Mesenchymal stem cell (in vitro differentiated cells and primary cell): Measurements from ENCODE around the gene RNF223.

Source experiments
- DNase-seq: peaks from one replicate; pipeline ENCODE4 v3.0.0-alpha.2; 2013
- H2AFZ ChIP-seq: one replicate; pipeline ENCODE4 v1.6.1; 2013; ENCODE audit warnings: low read depth, mild to moderate bottlenecking, control low read depth, inconsistent platforms, low read length, moderate library complexity
- H2AK5ac ChIP-seq: 2 replicates; pipeline ENCODE4 v1.6.1; 2013; ENCODE audit warnings: low read length, moderate library complexity, mild to moderate bottlenecking, inconsistent platforms; ENCODE audit not compliant: severe bottlenecking
- H2BK120ac ChIP-seq: one replicate; pipeline ENCODE4 v1.6.1; 2013; ENCODE audit warnings: low read depth, mild to moderate bottlenecking, inconsistent platforms, low read length, moderate library complexity
- H2BK12ac ChIP-seq, 2 experiments: one replicate each; pipeline ENCODE4 v1.6.1; 2013; ENCODE audit warnings: inconsistent platforms in 2 of 2, low read length in 2 of 2, mild to moderate bottlenecking in 2 of 2, moderate library complexity in 2 of 2, control low read depth in 1 of 2
- H2BK15ac ChIP-seq: one replicate; pipeline ENCODE4 v1.6.1; 2013; ENCODE audit warnings: mild to moderate bottlenecking, low read depth, inconsistent platforms; ENCODE audit not compliant: poor library complexity, severe bottlenecking
- H2BK5ac ChIP-seq: 2 replicates; pipeline ENCODE4 v1.6.1; 2013; ENCODE audit warnings: low read depth, mild to moderate bottlenecking, low read length, control low read depth, inconsistent platforms; ENCODE audit not compliant: poor library complexity, severe bottlenecking
- H3K14ac ChIP-seq, 2 experiments: one replicate each; pipeline ENCODE4 v1.6.1; 2013; ENCODE audit warnings: inconsistent platforms in 2 of 2, low read length in 2 of 2, control low read depth in 1 of 2, mild to moderate bottlenecking in 1 of 2, moderate library complexity in 1 of 2
- H3K18ac ChIP-seq, 2 experiments: one replicate each; pipeline ENCODE4 v1.6.1; 2013; ENCODE audit warnings: inconsistent platforms in 2 of 2, low read length in 2 of 2, control low read depth in 1 of 2, low read depth in 1 of 2, mild to moderate bottlenecking in 1 of 2
- H3K23ac ChIP-seq, 2 experiments: one replicate each; pipeline ENCODE4 v1.6.1; 2013; ENCODE audit warnings: inconsistent platforms in 2 of 2, low read length in 2 of 2, mild to moderate bottlenecking in 2 of 2, moderate library complexity in 2 of 2, control low read depth in 1 of 2
- H3K27ac ChIP-seq: 2 replicates; pipeline ENCODE4 v1.5.1; 2013; ENCODE audit warnings: mild to moderate bottlenecking, moderate library complexity, low read length, control low read depth, inconsistent platforms; ENCODE audit not compliant: poor library complexity, severe bottlenecking
- H3K27me3 ChIP-seq, 2 experiments: 2 replicates each; pipeline versions ENCODE4 v1.6.1 to v1.7.0; 2013; ENCODE audit warnings: low read length in 2 of 2, mild to moderate bottlenecking in 2 of 2, moderate library complexity in 2 of 2, control low read depth in 1 of 2, inconsistent platforms in 1 of 2; ENCODE audit not compliant: control insufficient read depth in 1 of 2, insufficient read depth in 1 of 2
- H3K36me3 ChIP-seq, 2 experiments: 2 replicates each; pipeline versions ENCODE4 v1.6.1 to v1.7.0; 2013; ENCODE audit warnings: low read length in 2 of 2, control low read depth in 1 of 2, inconsistent platforms in 1 of 2, low read depth in 1 of 2, mild to moderate bottlenecking in 1 of 2; ENCODE audit not compliant: insufficient read depth in 2 of 2, control insufficient read depth in 1 of 2
- H3K4ac ChIP-seq, 2 experiments: one replicate each; pipeline ENCODE4 v1.6.1; 2013; ENCODE audit warnings: inconsistent platforms in 2 of 2, low read length in 2 of 2, mild to moderate bottlenecking in 2 of 2, moderate library complexity in 2 of 2, control low read depth in 1 of 2, low read depth in 1 of 2
- H3K4me1 ChIP-seq: 2 replicates; pipeline ENCODE4 v1.6.1; 2013; ENCODE audit warnings: low read depth, low read length, control low read depth; ENCODE audit not compliant: control insufficient read depth, insufficient read depth
- H3K4me2 ChIP-seq: 2 replicates; pipeline ENCODE4 v1.6.1; 2013; ENCODE audit warnings: low read length, mild to moderate bottlenecking, inconsistent platforms; ENCODE audit not compliant: poor library complexity, severe bottlenecking
- H3K4me3 ChIP-seq, 2 experiments: 2 replicates each; pipeline versions ENCODE4 v1.5.1 to v1.7.0; 2013; ENCODE audit warnings: low read length in 2 of 2, mild to moderate bottlenecking in 2 of 2, control low read depth in 1 of 2, low read depth in 1 of 2; ENCODE audit not compliant: insufficient read depth in 1 of 2
- H3K79me1 ChIP-seq: replicated peaks from 2 replicates; pipeline ENCODE4 v1.6.1; 2013; ENCODE audit warnings: mild to moderate bottlenecking, control low read depth, low read length, inconsistent platforms; ENCODE audit not compliant: poor library complexity, severe bottlenecking
- H3K9ac ChIP-seq: 2 replicates; pipeline ENCODE4 v1.7.0; 2013; ENCODE audit warnings: mild to moderate bottlenecking, low read length, moderate library complexity
- H3K9me3 ChIP-seq: 2 replicates; pipeline ENCODE4 v1.7.0; 2013; ENCODE audit warnings: mild to moderate bottlenecking, low read length; ENCODE audit not compliant: control insufficient read depth
- H4K8ac ChIP-seq: one replicate; pipeline ENCODE4 v1.6.1; 2013; ENCODE audit warnings: inconsistent platforms, mild to moderate bottlenecking, low read length, moderate library complexity
- H4K91ac ChIP-seq: one replicate; pipeline ENCODE4 v1.6.1; 2013; ENCODE audit warnings: mild to moderate bottlenecking, low read length, inconsistent platforms
- WGBS: methylation state at CpG from one replicate; pipeline ENCODE4 v1.1.7; 2013; ENCODE audit warnings: mixed read lengths; 5-methylcytosine and 5-hydroxymethylcytosine counted together

RNF223 gene

DNA sequence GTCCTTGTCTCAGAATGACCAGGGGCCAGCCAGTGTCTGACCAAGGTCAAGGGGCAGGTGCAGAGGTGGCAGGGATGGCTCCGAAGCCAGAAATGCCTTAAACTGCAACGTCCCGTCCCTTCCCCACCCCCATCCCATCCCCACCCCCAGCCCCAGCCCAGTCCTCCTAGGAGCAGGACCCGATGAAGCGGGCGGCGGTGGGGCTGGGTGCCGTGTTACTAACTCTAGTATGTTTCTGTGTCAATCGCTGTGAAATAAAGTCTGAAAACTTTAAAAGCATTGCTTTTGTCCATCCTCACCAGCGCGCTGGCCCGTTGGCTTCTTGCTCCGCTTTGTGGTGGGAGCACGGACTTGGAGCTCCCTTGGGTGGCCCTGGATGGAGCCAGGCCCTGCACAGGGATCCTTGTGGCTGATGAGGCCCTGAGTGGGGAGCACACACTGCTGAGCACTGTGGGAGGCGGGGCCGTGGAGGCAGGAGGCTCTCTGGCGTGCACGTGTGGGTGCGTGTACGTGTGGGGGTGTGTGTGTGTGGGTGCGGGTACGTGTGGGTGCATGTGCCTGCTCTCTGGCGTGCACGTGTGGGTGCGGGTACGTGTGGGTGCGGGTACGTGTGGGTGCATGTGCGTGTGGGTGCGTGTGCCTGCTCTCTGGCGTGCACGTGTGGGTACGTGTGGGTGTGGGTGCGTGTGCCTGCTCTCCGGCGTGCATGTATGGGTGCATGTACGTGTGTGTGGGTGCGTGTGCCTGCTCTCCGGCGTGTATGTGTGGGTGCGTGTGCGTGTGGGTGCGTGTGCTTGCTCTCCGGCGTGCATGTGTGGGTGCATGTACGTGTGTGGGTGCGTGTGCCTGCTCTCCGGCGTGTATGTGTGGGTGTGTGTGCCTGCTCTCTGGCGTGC lies 18.0 kb downstream of the RNF223 start:
- Histone ChIP-seq H4K91ac (peak overlapping the region; percentile 31), H3K27ac (no peak overlapping the region), H2BK15ac (no peak overlapping the region), H3K79me1 (peaks cover 6% of the 10 kb centered on the region), H3K4me3 (peak overlapping the region in 1 of 2 experiments; percentile 8), H2AFZ (no peak overlapping the region), H3K9me3 (no peaks in the 10 kb centered on the region), H3K18ac (no peak overlapping the region), H3K4ac (no peak overlapping the region), H4K8ac (no peak overlapping the region), H3K9ac (no peak overlapping the region), H2AK5ac (no peak overlapping the region), H3K14ac (no peak overlapping the region), H3K36me3 (peaks cover 0 to 60% of the 10 kb centered on the region in 2 experiments), H3K23ac (no peak overlapping the region), H2BK12ac (no peak overlapping the region), H2BK120ac (no peak overlapping the region), H3K4me1 (peaks cover 42% of the 10 kb centered on the region), H3K4me2 (no peak overlapping the region), H2BK5ac (no peak overlapping the region), H3K27me3 (peaks cover 0 to 39% of the 10 kb centered on the region in 2 experiments)
- DNase-seq: no peak
- WGBS: 89% methylated on average over 42 of the region's 50 CpGs

DNA sequence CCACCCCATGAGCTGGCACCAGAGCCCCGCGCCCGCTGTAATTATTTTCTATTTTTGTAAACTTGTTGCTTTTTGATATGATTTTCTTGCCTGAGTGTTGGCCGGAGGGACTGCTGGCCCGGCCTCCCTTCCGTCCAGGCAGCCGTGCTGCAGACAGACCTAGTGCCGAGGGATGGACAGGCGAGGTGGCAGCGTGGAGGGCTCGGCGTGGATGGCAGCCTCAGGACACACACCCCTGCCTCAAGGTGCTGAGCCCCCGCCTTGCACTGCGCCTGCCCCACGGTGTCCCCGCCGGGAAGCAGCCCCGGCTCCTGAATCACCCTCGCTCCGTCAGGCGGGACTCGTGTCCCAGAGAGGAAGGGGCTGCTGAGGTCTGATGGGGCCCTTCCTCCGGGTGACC lies 19.1 kb downstream of the RNF223 start:
- H3K4me2 ChIP-seq: no peak overlapping the region
- H2BK120ac ChIP-seq: no peak overlapping the region
- H4K8ac ChIP-seq: no peak overlapping the region
- H3K27me3 ChIP-seq: peaks cover 0 to 28% of the 10 kb centered on the region in 2 experiments
- no peaks in the 10 kb centered on the region for H3K9me3 ChIP-seq
- H2BK15ac ChIP-seq: no peak overlapping the region
- WGBS: 89% methylated on average over 23 of the region's 23 CpGs
- no peak overlapping the region for H2BK12ac ChIP-seq
- no peak overlapping the region for H2BK5ac ChIP-seq
- peaks cover 33% of the 10 kb centered on the region for H3K4me1 ChIP-seq
- H3K4ac ChIP-seq: no peak overlapping the region
- no peak overlapping the region for H3K14ac ChIP-seq
- no peak overlapping the region for H3K18ac ChIP-seq
- no peak for DNase-seq
- no peak overlapping the region for H3K23ac ChIP-seq
- no peak overlapping the region for H3K4me3 ChIP-seq
- H2AFZ ChIP-seq: no peak overlapping the region
- H2AK5ac ChIP-seq: no peak overlapping the region
- H3K79me1 ChIP-seq: peaks cover 11% of the 10 kb centered on the region
- H3K27ac ChIP-seq: no peak overlapping the region
- no peak overlapping the region for H3K9ac ChIP-seq
- H3K36me3 ChIP-seq: peaks cover 0 to 71% of the 10 kb centered on the region in 2 experiments
- no peak overlapping the region for H4K91ac ChIP-seq

DNA sequence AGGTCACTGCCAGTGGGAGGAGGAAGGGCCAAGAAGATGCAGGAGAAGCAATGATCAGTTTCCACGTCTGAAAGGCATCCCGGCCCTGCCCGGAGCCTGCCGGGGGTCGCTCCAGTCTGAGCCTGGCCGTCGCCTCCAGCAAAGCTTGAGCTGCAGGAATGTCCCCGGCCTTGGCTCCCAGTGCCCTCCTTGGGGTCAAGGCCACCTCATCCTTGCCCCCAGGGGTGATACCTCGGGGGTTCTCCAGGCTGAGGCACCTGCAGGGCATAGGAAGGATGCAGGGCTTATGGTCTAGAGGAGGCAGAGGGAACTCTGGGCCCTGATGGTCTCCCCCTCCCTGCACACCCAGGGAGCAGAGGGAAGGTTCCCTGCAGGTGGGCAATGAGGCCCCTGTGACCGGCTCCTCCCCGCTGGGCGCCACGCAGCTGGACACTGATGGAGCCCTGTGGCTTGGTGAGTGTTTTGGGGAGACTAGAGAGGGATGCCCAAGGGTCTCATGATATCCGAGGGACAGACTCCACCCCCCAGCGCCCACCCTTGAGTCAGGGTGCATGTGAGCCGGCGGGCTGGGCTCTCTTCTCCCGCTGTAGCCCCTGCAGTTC lies 19.9 kb downstream of the RNF223 start:
- Histone ChIP-seq H4K91ac (no peak overlapping the region), H2BK5ac (no peak overlapping the region), H3K4me3 (no peak overlapping the region), H3K23ac (no peak overlapping the region), H2BK12ac (no peak overlapping the region), H3K4me2 (no peak overlapping the region), H2AK5ac (no peak overlapping the region), H3K36me3 (peaks cover 0 to 79% of the 10 kb centered on the region in 2 experiments), H3K27me3 (peaks cover 0 to 23% of the 10 kb centered on the region in 2 experiments), H3K9me3 (no peaks in the 10 kb centered on the region), H4K8ac (no peak overlapping the region), H2BK15ac (peak overlapping the region; percentile 56), H3K18ac (no peak overlapping the region), H3K4me1 (peaks cover 30% of the 10 kb centered on the region), H3K9ac (no peak overlapping the region), H2AFZ (no peak overlapping the region), H3K4ac (no peak overlapping the region), H2BK120ac (no peak overlapping the region), H3K27ac (no peak overlapping the region), H3K79me1 (peaks cover 12% of the 10 kb centered on the region), H3K14ac (no peak overlapping the region)
- no peak for DNase-seq
- WGBS: 97% methylated on average over 18 of the region's 18 CpGs

DNA sequence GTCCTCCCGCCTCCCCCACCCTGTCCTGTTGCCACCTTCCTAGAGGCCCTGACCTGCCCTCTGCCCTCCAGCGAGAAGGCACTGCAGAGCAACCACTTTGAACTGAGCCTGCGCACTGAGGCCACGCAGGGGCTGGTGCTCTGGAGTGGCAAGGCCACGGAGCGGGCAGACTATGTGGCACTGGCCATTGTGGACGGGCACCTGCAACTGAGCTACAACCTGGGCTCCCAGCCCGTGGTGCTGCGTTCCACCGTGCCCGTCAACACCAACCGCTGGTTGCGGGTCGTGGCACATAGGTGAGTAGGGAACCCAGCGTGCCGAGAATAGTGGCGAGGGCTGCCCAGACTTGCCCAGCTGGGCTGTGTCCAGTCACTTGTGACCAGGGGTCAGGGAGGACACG lies 20.4 kb downstream of the RNF223 start:
- Histone ChIP-seq H3K14ac (no peak overlapping the region), H3K4me3 (no peak overlapping the region), H3K79me1 (peaks cover 14% of the 10 kb centered on the region), H2BK120ac (no peak overlapping the region), H3K27ac (no peak overlapping the region), H2AFZ (no peak overlapping the region), H4K8ac (no peak overlapping the region), H3K23ac (no peak overlapping the region), H2BK5ac (no peak overlapping the region), H3K18ac (no peak overlapping the region), H3K36me3 (peaks cover 0 to 84% of the 10 kb centered on the region in 2 experiments), H3K9me3 (no peaks in the 10 kb centered on the region), H2AK5ac (no peak overlapping the region), H3K4me2 (no peak overlapping the region), H3K4me1 (peaks cover 25% of the 10 kb centered on the region), H3K9ac (no peak overlapping the region), H2BK12ac (no peak overlapping the region), H3K4ac (no peak overlapping the region), H2BK15ac (no peak overlapping the region), H3K27me3 (peaks cover 0 to 19% of the 10 kb centered on the region in 2 experiments), H4K91ac (no peak overlapping the region)
- WGBS: 97% methylated on average over 18 of the region's 18 CpGs
- DNase-seq: no peak
